NCI-H524 (cell line): ENCODE data around the gene NUP98.
"Not testable (repeated sequence)": the region's sequence is repeated elsewhere in the genome, so short reads cannot be mapped to it uniquely, and the experiment has no call there.

Experiments
- DNase-seq, 2 experiments: peaks; one replicate each; lab custom pipeline; 2025; lab: John Stamatoyannopoulos, UW

NUP98 gene

DNA sequence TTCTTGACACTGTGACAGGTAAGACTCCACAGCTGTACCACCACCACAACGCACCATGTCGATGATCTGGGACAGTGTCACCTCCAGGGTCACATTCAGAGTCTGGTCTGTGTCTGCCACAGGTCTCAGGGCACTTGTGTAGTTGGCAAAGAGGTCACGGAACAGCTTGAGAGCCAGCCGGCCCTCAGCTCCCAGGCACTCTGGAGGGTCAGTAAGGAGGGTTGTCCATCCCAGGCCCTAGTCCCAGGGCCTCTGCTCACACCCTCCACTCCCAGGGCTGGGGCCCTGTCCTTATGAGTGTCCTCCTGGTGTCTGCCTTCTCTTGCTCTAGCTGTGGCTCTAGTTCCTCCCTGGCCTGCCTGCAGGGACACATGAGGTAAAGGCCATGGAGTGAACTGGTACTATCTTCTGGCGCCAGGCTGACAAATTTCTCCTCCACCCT, 127.6 kb downstream of the NUP98 start:
- DNase-seq = no peak

GRCh38 chr11:3669128-3669527, 128.2 kb downstream of the NUP98 start:
- no peak for DNase-seq

GRCh38 chr11:3667149-3668035, 130.0 kb downstream of the NUP98 start:
- DNase-seq = no peak

DNA sequence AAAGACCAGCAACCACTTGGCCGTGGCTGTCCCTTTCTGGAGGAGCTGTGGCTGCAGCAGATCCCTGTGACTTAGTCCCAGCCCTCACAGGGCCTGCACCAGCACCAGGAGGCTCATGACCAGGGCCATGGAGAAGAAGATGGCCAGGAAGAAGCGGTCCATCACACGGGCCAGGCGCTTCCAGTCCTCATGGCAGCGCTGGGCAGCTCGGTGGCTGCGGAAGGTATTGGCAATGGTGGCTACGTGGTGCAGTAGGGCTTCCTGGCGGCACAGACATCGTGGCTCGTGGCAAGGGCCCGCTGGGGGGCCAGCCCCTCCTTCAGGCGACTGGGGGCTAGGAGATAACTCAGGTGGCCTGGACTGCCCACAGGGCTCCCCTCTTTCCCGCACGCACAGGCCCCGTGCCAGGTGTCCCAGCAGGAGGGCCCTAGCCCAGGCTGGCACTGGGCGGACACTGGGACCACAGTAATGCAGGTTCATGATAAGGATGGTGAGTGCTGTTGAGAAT, 131.3 kb downstream of the NUP98 start:
- DNase-seq = no peak

- DNase-seq = no peak
These were observed 131.9 kb downstream of the NUP98 start for GRCh38 chr11:3665336-3666022.

DNA sequence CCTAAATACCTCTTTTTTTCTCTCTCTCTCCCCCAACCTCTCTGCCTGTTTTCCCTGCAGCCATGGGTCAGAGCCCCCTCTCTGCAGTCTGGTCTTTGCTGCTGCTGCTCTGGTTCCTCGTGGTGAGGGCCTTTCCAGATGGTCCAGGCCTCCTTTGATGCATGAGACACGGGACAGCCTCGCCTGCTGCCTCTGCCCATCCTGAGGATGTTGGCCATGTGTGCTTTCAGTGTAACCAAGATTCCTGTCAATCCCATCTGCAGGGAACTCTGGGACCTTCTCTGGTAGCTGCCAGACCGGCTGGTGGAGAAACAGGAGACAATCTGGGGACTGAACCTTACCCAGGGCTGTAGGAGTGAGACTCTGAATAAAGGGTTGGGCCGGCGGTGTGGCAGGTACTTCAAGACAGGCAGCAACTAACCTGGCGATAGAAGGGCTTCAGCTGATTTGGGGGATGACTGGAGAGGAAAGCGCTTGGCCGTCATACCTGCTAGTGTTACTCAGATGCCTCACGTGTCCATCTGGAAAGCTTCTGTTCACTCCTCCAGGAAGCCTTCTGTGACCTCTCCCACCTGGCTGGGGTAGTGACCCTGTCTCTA, 133.2 kb downstream of the NUP98 start:
- no peak for DNase-seq

DNA sequence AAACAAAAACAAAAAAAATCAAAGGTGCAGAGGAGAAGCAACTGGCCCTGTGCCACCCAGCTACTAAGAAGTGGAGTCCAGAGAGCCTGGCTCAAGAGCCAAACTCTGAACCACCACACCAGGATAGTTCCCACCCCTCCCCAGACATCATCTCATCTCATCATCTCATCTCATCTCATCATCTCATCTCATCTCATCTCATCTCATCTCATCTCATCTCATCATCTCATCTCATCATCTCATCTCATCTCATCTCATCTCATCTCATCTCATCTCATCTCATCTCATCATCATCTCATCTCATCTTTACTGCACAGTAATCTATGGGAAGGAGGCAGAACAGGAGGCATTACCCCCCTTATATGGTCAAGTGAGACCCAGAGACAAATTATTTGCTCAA, 134.5 kb downstream of the NUP98 start:
- no peak for DNase-seq

DNA sequence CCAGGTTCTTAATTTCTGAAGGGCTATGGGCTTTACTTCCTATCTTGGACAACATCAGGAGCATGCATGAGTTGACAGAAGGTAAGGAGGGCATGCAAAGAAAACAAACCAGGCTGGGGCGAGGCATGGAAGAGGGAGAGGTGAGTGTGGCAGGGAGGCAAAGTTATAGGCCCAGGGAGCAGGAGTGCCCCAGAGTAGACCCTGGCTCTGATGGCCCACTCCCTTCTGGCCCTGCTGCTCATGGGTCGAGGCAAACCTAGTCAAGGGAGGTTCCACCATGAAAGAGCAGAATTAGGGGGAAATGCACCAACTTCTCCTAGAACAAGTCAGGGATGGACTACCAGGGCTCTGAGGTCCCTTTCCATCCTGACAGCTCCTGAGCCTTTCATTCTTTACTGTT, 136.4 kb downstream of the NUP98 start:
- no peak for DNase-seq

- DNase-seq = no peak
These were observed 137.5 kb downstream of the NUP98 start for GRCh38 chr11:3659595-3660515.

- no peak for DNase-seq
These were observed 139.1 kb downstream of the NUP98 start for GRCh38 chr11:3658252-3658651.

DNA sequence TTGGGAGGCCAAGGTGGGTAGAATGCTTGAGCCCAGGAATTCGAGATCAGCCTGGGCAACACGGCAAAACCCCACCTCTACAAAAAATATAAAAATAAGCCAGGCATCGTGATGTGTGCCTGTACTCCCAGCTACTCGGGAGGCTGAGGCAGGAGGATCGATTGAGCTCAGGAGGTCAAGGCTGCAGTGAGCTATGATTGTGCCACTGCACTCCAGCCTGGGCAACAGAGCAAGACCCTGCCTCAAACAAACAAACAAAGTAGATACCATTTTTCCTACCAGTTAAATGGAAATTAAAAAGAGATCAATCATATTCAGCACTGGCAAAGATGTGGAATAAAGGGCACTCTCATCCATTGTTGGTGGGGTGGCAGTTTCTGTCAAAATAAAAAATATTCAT, 140.0 kb downstream of the NUP98 start:
- DNase-seq = not testable (repeated sequence)

DNA sequence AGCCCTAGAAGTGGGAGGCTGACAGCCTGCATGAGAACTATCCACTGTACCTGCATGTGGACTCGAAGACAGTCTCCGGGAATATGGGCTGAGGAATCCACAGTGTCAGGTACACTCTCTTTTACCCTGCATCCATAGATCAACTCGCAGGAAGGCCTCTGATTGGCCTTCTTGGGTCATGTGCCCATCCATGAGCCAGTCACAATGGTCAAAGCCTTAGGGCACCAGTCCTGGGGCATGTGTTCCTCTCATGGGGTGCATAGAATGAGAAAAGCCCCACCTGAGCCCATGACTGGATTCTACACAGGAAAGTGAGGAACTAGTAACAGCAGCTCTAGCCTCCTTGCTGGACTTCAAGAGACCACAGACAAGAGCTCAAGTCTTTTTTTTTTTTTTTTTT, 141.8 kb downstream of the NUP98 start:
- DNase-seq = no peak

GRCh38 chr11:3652514-3652913, 144.8 kb downstream of the NUP98 start:
- DNase-seq = not testable (repeated sequence)

- not testable (repeated sequence) for DNase-seq
These were observed 148.0 kb downstream of the NUP98 start for GRCh38 chr11:3649374-3649773.

DNA sequence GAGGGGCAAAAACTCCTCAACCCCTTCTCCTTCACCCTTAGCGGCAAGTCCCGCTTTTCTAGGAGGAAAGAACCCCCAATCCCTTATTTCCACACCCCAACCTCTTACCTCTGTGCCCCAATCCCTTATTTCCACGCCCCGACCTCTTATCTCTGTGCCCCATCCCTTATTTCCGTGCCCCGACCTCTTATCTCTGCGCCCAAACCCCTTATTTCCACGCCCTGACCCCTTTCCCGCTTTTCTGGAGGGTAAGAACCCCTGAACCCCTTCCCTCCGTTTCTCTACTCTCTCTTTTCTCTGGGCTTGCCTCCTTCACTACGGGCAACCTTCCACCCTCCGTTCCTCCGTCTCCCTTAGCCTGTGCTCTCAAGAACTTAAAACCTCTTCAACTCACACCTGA, 148.5 kb downstream of the NUP98 start:
- DNase-seq = not testable (repeated sequence)

DNA sequence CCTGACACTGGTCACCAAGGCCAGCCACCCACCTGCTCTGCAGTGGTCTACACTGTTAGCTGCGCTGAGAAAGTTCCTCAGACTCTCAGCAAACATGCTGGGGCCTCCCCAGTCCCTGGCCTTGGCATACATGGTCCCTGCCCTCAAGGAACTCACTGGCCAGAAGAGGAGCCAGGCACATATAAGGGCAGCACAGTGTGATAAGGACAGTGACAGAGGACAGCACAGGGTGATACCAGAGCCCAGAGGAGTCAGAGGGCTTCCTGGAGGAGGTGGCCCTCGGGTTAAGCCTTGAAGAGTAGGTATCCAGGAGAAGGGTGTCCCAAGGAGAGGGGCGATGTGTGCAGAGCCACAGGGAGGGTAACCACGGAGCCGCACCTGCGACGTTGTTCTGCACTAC, 151.8 kb downstream of the NUP98 start:
- no peak for DNase-seq

GRCh38 chr11:3644817-3645235, 152.5 kb downstream of the NUP98 start, which contains the start of gene ART1:
TSS of gene ART1 (plus strand) at chr11:3645128. CDS start at chr11:3659214, 14,086 bp downstream.
- DNase-seq = no peak

- peak; percentile 1 to 65 for DNase-seq
These were observed 154.2 kb downstream of the NUP98 start for GRCh38 chr11:3643102-3643546.

- peak; percentile 69 to 86 for DNase-seq
These were observed 155.0 kb downstream of the NUP98 start for GRCh38 chr11:3642071-3642951.

DNA sequence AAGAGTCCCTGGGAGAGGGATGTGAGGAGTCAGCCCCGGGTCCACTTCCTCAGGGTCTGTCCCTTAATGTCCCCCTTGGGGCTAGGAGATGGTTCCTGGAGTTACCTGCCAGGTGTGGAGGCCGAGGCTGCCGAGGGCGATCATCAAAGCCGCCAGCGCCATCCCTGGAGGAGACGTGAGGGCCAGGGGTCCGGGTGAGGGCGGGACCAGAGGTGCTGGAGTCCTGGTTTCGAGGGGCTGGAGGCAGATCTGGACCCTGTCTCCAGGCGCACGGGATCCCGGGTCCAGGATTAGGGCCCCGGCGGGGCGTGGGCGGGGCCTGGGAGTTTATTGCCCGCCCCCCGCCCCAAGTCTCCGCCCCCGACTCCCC, 155.7 kb downstream of the NUP98 start, which contains the start of gene ART5:
TSS of gene ART5 (minus strand) at position 292 of the 370 bp plus-strand sequence. CDS start at position 162, 130 bp downstream.
- DNase-seq = no peak
